ENCODE data around the gene TDRD12. TPM values are rescaled to one million over a fixed set of nuclear protein-coding genes. Genes with fewer than 3 reads are reported as not detected.
A peak's percentile ranks its signal among the peaks of the same experiment; 100 is the strongest.

TDRD12 gene
- total RNA-seq: 1 to 10 TPM in 2 of 4 donors, under 1 TPM in 2; 0.16 to 1.3 (median 0.73) TPM

- peak in 1 of 2 donors; percentile 77 for DNase-seq (ENCODE audit: low spot score in 2 of 2)
- intact Hi-C loops (cut with DNase I; ENCODE audit: low total_unique reads): no loop called here
- no peak within 1 kb of the TSS for H3K4me3 ChIP-seq (ENCODE audit: low read depth, poor library complexity, severe bottlenecking)
- TF ChIP-seq POLR2A (IDR thresholded peaks at IDR 0.05): no peak
- TF ChIP-seq CTCF (IDR thresholded peaks at IDR 0.05): no peak
- WGBS, 2 donors: 86 to 93% methylated on average over 44 of the region's 44 CpGs
Measured at GRCh38 chr19:32719611-32720059, at the start of gene TDRD12. TSS of gene TDRD12 (plus strand) at chr19:32719767. CDS start at chr19:32720073, 306 bp downstream.

- TF ChIP-seq CTCF (IDR thresholded peaks at IDR 0.05): no peak
- no peak for TF ChIP-seq POLR2A (IDR thresholded peaks at IDR 0.05)
- no peak for DNase-seq (ENCODE audit: low spot score in 2 of 2)
- intact Hi-C loops (cut with DNase I; ENCODE audit: low total_unique reads): no loop called here
- WGBS, 2 donors: 66 to 80% methylated on average over 14 of the region's 14 CpGs
- no peak overlapping the region for H3K4me3 ChIP-seq (ENCODE audit: low read depth, poor library complexity, severe bottlenecking)
Measured at GRCh38 chr19:32671883-32672593, 47.5 kb upstream of the TDRD12 start.

GRCh38 chr19:32672841-32673240 is 46.7 kb upstream of the TDRD12 start:
- H3K4me3 ChIP-seq (ENCODE audit: low read depth, poor library complexity, severe bottlenecking): no peak overlapping the region
- TF ChIP-seq POLR2A (IDR thresholded peaks at IDR 0.05) (no peak), CTCF (IDR thresholded peaks at IDR 0.05) (no peak)
- WGBS, 2 donors: 73 to 90% methylated on average over 3 of the region's 3 CpGs
- intact Hi-C loops (cut with DNase I; ENCODE audit: low total_unique reads): no loop called here
- DNase-seq (ENCODE audit: low spot score in 2 of 2): no peak

- intact Hi-C loops (cut with DNase I; ENCODE audit: low total_unique reads): no loop called here
- 84 to 85% methylated on average over 10 of the region's 10 CpGs for WGBS, 2 donors
- DNase-seq (ENCODE audit: low spot score in 2 of 2): no peak
- TF ChIP-seq POLR2A (IDR thresholded peaks at IDR 0.05) (no peak), CTCF (IDR thresholded peaks at IDR 0.05) (no peak)
- H3K4me3 ChIP-seq (ENCODE audit: low read depth, poor library complexity, severe bottlenecking): no peak overlapping the region
Measured at GRCh38 chr19:32673573-32673972, 46.0 kb upstream of the TDRD12 start.

GRCh38 chr19:32674153-32674930 is 45.2 kb upstream of the TDRD12 start:
- H3K4me3 ChIP-seq (ENCODE audit: low read depth, poor library complexity, severe bottlenecking): peak overlapping the region; percentile 87
- no peak for TF ChIP-seq POLR2A (IDR thresholded peaks at IDR 0.05)
- TF ChIP-seq CTCF (IDR thresholded peaks at IDR 0.05): no peak
- 1 to 2% methylated on average over 7 to 41 of the region's 67 CpGs for WGBS, 2 donors
- intact Hi-C loops (cut with DNase I; ENCODE audit: low total_unique reads): no loop called here
- no peak for DNase-seq (ENCODE audit: low spot score in 2 of 2)

Data from lower leg skin (tissue), 4 donors.